ENCODE data around the gene PDRG1. TPM values are rescaled to one million over a fixed set of nuclear protein-coding genes. Genes with fewer than 3 reads are reported as not detected.
"Not testable (repeated sequence)": the region's sequence is repeated elsewhere in the genome, so short reads cannot be mapped to it uniquely, and the experiment has no call there.

PDRG1 gene
- polyA plus RNA-seq, 3 donors: 19.8 to 22.1 (median 20.4) TPM

DNA sequence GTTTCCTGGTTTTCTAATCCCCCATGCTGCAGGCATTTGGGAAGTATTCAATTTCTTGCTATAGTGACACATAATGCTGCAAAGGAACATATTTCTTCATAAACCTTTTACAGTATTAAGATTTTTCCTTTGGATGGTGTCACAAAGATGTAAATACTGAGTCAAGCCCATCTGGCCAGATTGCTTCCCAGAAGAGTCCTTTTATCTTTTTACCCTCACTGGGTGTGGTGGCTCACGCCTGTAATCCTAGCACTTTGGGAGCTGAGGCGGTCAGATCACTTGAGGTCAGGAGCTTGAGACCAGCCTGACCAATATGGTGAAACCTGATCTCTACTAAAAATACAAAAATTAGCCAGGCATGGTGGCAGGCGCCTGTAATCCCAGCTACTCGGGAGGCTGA lies 22.2 kb downstream of the PDRG1 start:
- not testable (repeated sequence) for DNase-seq (ENCODE audit: low read depth in 3 of 3, low spot score in 2 of 3)

GRCh38 chr20:31927627-31928159 lies 24.2 kb downstream of the PDRG1 start:
- DNase-seq (ENCODE audit: low read depth in 3 of 3, low spot score in 2 of 3): no peak

- no peak for DNase-seq (ENCODE audit: low read depth in 3 of 3, low spot score in 2 of 3)
Observed at GRCh38 chr20:31926493-31926892, 25.4 kb downstream of the PDRG1 start.

DNA sequence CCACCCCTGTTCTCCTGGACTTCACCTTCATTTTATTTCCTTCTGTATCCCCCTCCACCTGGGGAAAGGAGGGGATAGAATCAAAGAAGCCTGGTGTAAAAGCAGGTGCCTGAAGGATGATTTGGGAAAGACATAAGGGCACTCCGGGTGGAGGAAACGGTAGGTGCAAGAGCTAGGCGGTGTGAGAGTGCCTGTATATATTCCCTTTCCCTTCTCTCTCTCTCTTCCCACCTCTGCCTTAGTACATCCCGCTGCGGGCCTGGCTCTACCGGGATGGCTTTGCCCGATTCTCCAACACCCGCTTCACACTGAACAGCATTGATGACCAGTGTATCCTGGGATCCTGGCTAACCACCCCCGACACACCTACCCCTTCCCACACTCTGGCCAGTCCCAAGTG lies 26.2 kb downstream of the PDRG1 start:
- no peak for DNase-seq (ENCODE audit: low read depth in 3 of 3, low spot score in 2 of 3)

- no peak for DNase-seq (ENCODE audit: low read depth in 3 of 3, low spot score in 2 of 3)
Observed at GRCh38 chr20:31924561-31924960, 27.3 kb downstream of the PDRG1 start.

GRCh38 chr20:31923388-31924331 lies 28.2 kb downstream of the PDRG1 start:
- DNase-seq (ENCODE audit: low read depth in 3 of 3, low spot score in 2 of 3): peak in 1 of 3 donors; percentile 8

DNA sequence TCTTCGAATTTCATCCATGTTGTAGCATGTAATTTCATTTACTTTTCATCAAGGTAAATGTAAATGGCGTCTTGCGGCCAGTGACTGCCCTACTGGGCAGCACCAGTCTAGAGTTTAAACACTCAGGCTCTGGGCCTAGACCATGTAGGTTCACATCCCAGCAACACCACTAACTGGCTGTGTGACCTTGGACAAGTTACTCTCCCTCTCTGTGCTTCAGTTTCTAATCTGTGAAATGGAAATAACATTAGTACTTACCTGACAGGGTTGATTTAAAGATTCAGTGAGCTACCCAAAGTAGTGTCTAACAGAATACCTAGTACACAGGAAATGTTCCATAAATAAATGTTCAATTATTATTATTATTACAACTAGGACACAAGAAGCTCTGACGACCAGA lies 29.3 kb downstream of the PDRG1 start:
- no peak for DNase-seq (ENCODE audit: low read depth in 3 of 3, low spot score in 2 of 3)

DNA sequence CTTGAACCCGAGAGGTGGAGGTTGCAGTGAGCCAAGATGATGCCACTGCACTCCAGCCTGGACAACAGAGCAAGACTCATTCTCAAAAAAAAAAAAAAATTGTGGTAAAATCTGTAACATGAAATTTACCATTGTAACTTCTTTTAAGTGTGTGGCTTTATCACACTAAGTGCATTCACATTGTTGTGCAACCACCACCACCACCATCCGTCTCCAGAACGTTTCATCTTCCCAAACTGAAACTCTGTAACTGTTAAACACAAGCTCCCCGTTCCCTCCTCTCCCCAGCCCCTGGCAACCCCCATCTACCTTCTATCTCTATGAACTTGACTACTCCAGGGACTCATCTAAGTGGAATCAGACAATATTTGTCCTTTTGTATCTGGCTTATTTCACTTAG lies 29.7 kb downstream of the PDRG1 start:
- DNase-seq (ENCODE audit: low read depth in 3 of 3, low spot score in 2 of 3): no peak

GRCh38 chr20:31921480-31921879 lies 30.4 kb downstream of the PDRG1 start:
- DNase-seq (ENCODE audit: low read depth in 3 of 3, low spot score in 2 of 3): not testable (repeated sequence)

DNA sequence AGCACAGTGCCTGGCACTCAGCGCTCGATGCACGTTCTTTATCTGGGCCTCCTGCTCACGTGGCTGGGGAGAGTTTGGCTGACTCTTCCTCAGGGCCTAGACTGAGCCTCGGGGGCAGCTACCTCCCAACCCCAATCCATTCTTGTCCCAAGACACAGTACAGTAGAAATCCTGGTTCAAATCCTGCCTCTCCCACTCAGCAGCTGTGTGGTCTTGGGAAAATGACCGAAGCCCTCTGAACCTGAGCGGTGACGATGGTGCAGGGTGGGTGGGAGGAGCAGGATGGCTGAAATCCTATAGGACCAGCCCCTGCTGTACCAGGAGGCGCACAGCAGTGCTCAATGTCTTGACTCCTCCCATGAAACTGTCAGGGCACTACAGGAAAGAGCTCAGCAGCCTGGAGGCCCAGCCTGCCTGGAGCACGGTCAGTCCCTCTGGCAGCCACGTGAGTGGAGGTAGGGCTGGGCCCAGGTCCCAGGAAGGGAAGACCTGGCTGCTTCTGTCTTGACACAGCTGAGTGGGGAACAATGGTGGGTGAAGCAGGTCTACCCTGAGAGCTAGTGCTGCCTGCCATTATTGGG lies 31.5 kb downstream of the PDRG1 start:
- DNase-seq (ENCODE audit: low read depth in 3 of 3, low spot score in 2 of 3): no peak

GRCh38 chr20:31919410-31920155 lies 32.3 kb downstream of the PDRG1 start:
- DNase-seq (ENCODE audit: low read depth in 3 of 3, low spot score in 2 of 3): no peak

DNA sequence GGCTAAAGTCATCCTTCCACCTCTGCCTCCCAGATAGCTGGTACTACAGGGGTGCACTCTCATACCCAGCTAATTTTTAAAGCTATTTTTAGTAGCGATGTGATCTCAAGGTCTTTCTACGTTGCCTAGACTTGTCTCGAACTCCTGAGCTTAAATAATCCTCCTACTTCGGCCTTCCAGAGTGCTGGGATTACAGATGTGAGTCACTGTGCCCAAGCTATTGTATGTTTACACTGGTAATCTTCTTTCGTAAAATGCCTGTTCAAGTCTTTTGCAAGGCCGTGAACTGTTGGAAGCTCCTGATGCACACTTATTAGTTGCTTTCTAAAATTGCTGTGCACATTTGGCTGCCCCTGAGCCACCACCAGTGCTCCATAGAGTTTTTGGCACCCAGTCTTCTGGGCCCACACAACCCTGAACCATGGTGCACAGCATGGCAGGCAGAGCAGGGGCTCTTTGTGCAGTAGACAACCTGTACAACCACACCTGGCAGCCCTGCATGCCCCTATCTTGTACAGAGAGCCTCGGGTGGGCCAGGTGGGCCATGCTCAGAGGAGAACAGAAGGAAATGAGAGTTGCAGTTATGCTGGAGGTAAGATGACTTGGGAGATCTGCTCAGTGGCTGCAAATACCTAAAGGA lies 33.3 kb downstream of the PDRG1 start:
- no peak for DNase-seq (ENCODE audit: low read depth in 3 of 3, low spot score in 2 of 3)

DNA sequence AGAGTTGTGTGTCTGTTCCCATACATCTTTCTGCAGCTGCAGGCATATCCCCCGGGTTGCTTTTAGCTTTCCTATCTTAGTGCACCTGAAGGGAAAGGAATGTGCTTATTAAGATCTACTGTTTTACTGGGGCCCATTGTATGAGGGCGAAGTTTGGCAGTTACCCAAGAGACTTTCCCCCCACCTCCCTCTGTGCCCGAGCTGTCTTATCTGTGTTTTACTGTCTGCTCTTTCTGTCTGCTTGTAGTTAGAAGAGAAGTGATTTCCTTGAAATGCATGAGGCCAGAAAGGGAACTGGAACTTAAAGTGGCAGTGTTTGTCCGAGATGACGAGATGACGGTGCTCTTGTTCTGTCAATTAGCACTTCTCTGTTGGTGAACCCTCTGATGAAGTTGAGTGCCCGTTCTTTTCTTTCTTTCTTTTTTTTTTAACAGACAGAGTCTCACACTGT lies 33.9 kb downstream of the PDRG1 start:
- DNase-seq (ENCODE audit: low read depth in 3 of 3, low spot score in 2 of 3): not testable (repeated sequence)

DNA sequence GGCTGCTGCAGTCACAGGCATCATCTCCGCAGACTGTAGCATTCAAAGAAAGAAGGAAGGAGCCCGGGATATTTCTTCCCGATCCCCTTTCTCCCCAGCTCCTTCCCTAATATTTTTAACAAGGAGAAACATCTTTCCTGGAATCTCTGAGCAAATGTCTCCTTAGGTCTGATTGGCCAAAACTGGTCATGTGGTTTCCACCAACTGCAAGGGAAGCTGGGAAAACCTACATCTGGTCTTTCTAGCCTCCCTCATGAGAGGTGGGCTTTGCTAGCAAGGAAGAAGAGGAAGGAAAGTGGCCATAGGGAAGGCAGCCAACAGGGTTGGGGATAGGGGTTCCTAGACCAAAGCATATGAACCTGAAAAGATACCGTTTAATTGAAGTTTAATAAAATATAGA lies 35.1 kb downstream of the PDRG1 start:
- no peak for DNase-seq (ENCODE audit: low read depth in 3 of 3, low spot score in 2 of 3)

DNA sequence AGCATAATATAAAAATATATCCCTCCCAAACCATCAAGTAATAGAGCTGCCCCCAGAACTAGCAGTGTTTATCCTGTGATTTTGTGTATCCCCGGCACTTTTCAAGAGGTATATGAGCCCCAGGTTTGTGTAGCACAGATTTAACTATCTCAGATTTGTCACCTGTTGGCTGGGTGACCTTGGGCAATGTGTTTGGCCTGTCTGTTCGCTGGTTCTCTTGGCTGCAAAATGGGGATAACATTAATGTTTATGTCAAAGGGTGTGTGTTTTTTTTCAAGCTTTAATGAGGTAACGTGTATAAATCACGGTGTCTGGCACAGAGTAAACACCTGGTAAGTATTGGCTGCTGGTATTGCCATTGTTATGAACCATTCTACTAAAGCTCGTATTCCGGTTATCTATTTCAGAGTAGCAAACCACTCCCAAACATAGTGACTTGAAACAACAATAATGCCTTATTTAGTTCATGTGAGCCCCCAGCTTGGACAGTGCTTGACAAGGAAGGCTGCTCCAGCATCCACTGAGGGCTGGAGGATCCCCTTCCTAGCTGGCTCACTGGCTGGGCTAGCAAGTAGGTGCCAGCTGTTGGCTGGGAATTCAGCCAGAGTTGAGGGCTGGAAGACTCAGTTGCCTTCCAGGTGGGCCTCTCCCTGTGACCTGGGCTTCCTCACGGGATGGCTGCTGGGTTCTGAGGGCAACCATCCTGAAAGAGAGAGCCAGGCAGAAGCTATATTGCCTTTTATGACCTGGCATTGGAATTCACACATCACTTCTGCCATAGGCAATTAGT lies 36.2 kb downstream of the PDRG1 start:
- DNase-seq (ENCODE audit: low read depth in 3 of 3, low spot score in 2 of 3): no peak

DNA sequence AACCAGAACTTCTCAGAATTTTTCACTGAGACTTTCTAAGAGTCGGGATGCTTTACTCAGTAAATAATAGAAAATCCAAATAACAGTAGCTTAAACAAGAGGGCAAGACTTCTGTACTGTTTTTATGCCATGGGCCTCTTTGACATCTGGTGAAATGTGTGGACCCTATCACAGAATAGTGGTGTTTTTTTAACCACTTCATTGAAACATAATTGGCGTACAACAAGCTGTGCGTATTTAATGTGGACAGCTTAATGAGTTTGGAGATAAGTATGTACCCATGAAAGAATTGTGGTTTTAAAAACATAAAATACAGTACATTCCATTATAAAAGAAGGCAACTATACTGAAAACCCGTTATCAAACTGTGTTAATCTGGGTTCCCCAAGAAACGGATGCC lies 37.7 kb downstream of the PDRG1 start:
- DNase-seq (ENCODE audit: low read depth in 3 of 3, low spot score in 2 of 3): peak in 1 of 3 donors; percentile 10

DNA sequence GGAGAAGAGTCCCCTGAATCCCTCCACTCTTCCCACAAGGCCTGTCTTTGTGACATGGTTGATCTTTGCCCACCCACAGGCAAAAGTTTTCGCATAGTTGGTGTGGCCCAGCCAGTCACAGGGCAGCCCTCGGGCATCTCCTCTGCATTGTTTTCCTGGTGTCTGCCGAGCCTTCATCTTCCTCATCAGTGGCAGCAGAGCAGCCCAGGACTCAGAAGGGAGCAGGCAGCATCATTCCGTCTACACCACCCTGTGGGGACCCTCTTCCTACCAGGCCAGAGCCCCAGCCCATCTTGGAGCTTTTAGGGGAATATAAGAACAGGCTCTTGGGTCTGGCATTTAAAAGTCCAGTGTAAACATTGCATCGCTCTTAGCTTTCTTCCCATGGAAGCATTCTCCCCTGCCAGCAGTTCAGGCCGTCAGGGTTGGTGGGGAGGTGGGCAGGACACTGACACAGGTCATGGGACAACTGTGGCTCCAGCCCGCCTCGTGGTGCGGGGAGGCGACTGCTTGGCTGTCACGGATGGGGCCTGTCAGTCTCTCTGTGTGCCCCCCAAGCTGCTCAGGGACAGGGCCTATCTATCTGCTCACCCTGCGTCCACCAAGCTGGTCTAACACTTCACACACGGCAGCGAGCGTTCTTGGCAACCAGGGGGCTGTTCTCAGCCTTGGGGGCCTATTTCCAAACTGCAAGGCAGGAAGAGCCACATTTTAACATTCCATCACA lies 38.3 kb downstream of the PDRG1 start:
- DNase-seq (ENCODE audit: low read depth in 3 of 3, low spot score in 2 of 3): no peak

GRCh38 chr20:31910071-31910803 lies 41.6 kb downstream of the PDRG1 start:
- DNase-seq (ENCODE audit: low read depth in 3 of 3, low spot score in 2 of 3): no peak

All from right renal cortex interstitium (tissue), 3 donors.